ENCODE results near the gene TMEM229A. TPM values are rescaled to one million over a fixed set of nuclear protein-coding genes. Genes with fewer than 3 reads are reported as not detected.

Gene TMEM229A
- not detected in 5 replicates for total RNA-seq (2022; extraction: Qiagen RNA extraction)

DNA sequence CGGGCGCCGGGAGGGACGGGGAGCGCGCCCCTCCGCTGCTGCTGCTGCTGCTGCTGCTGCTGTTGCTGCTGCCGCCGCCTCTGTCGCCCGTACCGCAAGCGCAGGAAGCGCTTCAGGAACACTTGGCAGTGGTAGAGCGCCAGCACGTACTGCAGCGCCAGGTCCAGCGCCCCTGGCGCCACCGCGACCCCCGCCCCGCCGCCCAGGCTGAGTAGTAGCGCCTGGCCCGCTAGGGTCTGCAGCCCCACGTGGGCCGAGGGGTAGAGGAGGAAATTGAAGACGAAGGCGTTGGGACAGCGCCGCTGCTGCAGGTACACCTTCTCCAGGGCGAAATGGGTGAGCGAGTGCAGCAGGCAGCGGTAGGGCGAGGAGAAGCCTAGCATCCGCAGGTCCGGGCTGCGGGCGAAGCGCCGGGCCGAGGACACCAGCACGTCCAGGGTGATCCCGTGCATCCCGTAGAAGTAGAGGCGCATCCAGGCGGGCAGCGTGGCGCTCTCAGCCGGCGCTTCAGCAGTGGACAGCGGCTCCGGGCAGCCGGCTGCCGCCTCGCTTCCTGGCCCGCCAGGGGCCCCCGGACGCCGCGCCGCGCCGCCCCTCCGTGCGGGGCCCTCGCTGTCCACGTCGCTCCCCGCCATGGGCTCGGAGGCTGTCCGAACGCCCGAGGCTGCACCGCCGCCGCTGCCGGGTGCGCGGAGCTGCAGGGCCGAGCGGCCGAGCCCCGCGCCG, at the start of gene TMEM229A:
Gene TMEM229A (minus strand): TSS at position 699 of the 726 bp plus-strand sequence. CDS start 64 bp downstream, at position 635.

Other genes starting within 250 kb of the TMEM229A start
- 0.04 TPM in 1 of 5 replicates, not detected in the others for gene HYAL4, start 187.9 kb downstream of the TMEM229A start, total RNA-seq (2022; extraction: Qiagen RNA extraction)
- not detected in 5 replicates for gene SPAM1, start 107.8 kb downstream of the TMEM229A start, total RNA-seq (2022; extraction: Qiagen RNA extraction)

Data from A549 treated with dexamethasone at 1 μM for 4 hours (cell line).